ENCODE data around the gene PTPRG. TPM values are rescaled to one million over a fixed set of nuclear protein-coding genes. Genes with fewer than 3 reads are reported as not detected.
A peak's percentile ranks its signal among the peaks of the same experiment; 100 is the strongest.

PTPRG gene
- total and polyA plus RNA-seq, 2 experiments from 2014 or later: 11.5 to 39.6 TPM

GRCh38 chr3:61927332-61927731 lies 366.0 kb downstream of the PTPRG start:
- H3K9me3 ChIP-seq (ENCODE audit: low read depth): no peaks in the 10 kb centered on the region
- in situ Hi-C loops (cut with MboI): no loop called here
- H3K9me2 ChIP-seq (ENCODE audit: insufficient read depth): no peaks in the 10 kb centered on the region; the same call in 1 of the 2 replicates
- H3K27ac ChIP-seq: peak overlapping the region; percentile 93
- peaks cover 24% of the 10 kb centered on the region for H3K4me1 ChIP-seq (ENCODE audit: insufficient read depth)
- TF ChIP-seq EZH2 (IDR thresholded peaks at IDR 0.05; ENCODE audit: insufficient read depth, poor library complexity, severe bottlenecking) (no peak), EZH2phosphoT487 (IDR thresholded peaks at IDR 0.05; ENCODE audit: insufficient read depth, low read depth) (no peak)
- peak; percentile 89 for DNase-seq
- H2AFZ ChIP-seq: peak overlapping the region; percentile 28; the same call in 1 of the 2 replicates
- peaks cover 23% of the 10 kb centered on the region for H3K79me2 ChIP-seq (ENCODE audit: insufficient read depth)
- 4 to 15% methylated on average over 3 of the region's 3 CpGs for WGBS, 2 experiments (ENCODE audit: low coverage in 1 of 2, low lambda C conversion rate in 2 of 2, missing lambda C conversion rate in 2 of 2)
- peak overlapping the region; percentile 40 for H3K4me3 ChIP-seq
- no peaks in the 10 kb centered on the region for H3K36me3 ChIP-seq (ENCODE audit: low read depth)
- H3K4me2 ChIP-seq (ENCODE audit: unreplicated experiment): peak overlapping the region; percentile 61
- peak overlapping the region; percentile 76 for H3K9ac ChIP-seq
- no peaks in the 10 kb centered on the region for H3K27me3 ChIP-seq (replicated peaks; ENCODE audit: insufficient read depth)
- no peaks in the 10 kb centered on the region for H4K20me1 ChIP-seq (ENCODE audit: insufficient read depth)
- H3F3A ChIP-seq (ENCODE audit: insufficient read depth): peaks cover 28% of the 10 kb centered on the region

DNA sequence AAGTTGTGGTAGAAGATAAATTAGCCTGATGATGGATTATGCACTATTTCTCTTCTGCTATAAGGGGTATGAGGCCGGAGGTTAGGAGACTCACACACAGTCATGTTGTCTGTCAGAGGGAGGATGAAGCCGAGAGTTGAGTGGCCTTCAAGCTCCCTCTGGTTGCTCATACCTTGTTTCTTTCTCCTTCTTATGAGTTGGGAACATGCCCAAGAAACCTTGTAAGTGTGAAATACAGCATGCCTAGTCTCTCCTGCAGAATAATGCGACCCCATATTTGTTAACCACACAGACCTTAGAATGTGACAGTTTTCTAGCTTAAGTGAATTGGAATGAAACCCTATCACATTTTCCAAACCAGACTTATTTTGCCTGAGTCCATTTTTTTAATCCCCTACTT lies 366.7 kb downstream of the PTPRG start:
- H3F3A ChIP-seq (ENCODE audit: insufficient read depth): peaks cover 28% of the 10 kb centered on the region
- H3K9ac ChIP-seq: peak overlapping the region; percentile 76
- 19 to 25% methylated on average over 3 of the region's 3 CpGs for WGBS, 2 experiments (ENCODE audit: low coverage in 1 of 2, low lambda C conversion rate in 2 of 2, missing lambda C conversion rate in 2 of 2)
- H3K27me3 ChIP-seq (replicated peaks; ENCODE audit: insufficient read depth): no peaks in the 10 kb centered on the region
- no peaks in the 10 kb centered on the region for H3K9me3 ChIP-seq (ENCODE audit: low read depth)
- no peaks in the 10 kb centered on the region for H4K20me1 ChIP-seq (ENCODE audit: insufficient read depth)
- peaks cover 28% of the 10 kb centered on the region for H3K79me2 ChIP-seq (ENCODE audit: insufficient read depth)
- H3K27ac ChIP-seq: peak overlapping the region; percentile 93
- TF ChIP-seq EZH2 (IDR thresholded peaks at IDR 0.05; ENCODE audit: insufficient read depth, poor library complexity, severe bottlenecking) (no peak), EZH2phosphoT487 (IDR thresholded peaks at IDR 0.05; ENCODE audit: insufficient read depth, low read depth) (no peak)
- H3K36me3 ChIP-seq (ENCODE audit: low read depth): no peaks in the 10 kb centered on the region
- no peaks in the 10 kb centered on the region; the same call in 1 of the 2 replicates for H3K9me2 ChIP-seq (ENCODE audit: insufficient read depth)
- no peak overlapping the region for H2AFZ ChIP-seq
- H3K4me3 ChIP-seq: no peak overlapping the region
- in situ Hi-C loops (cut with MboI): no loop called here
- H3K4me1 ChIP-seq (ENCODE audit: insufficient read depth): peaks cover 24% of the 10 kb centered on the region
- peak; percentile 74 for DNase-seq
- peak overlapping the region; percentile 60 for H3K4me2 ChIP-seq (ENCODE audit: unreplicated experiment)

DNA sequence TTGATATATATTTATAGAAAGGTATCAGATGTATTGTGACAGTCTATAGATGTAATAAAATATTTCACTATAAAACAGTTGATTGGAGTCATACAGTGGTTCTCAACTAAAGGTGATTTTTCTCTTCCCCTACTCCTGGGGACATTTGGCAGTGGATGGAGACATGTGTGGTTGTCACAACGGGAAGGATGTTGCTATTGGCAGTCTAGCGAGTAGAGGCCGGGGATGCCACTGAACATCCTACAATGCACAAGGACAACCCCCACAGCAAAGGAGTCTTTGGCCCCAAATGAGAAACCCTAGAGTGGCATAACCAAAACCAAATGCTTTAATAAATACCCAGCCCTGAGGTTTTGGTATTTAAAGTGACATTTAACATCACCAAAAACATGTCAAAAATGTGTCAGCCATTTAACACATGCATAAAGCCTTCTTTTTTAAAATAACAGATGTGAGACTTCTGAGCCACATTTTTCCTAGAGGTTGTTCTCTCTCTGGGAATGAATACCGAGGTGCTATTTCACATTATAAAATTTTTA lies 367.5 kb downstream of the PTPRG start:
- peaks cover 28% of the 10 kb centered on the region for H3F3A ChIP-seq (ENCODE audit: insufficient read depth)
- H2AFZ ChIP-seq: no peak overlapping the region
- WGBS, 2 experiments (ENCODE audit: low coverage in 1 of 2, low lambda C conversion rate in 2 of 2, missing lambda C conversion rate in 2 of 2): 56 to 58% methylated on average over 4 of the region's 4 CpGs
- H3K9me2 ChIP-seq (ENCODE audit: insufficient read depth): no peaks in the 10 kb centered on the region; the same call in 1 of the 2 replicates
- no peak for DNase-seq
- no peak overlapping the region for H3K27ac ChIP-seq
- no peak for TF ChIP-seq EZH2 (IDR thresholded peaks at IDR 0.05; ENCODE audit: insufficient read depth, poor library complexity, severe bottlenecking)
- TF ChIP-seq EZH2phosphoT487 (IDR thresholded peaks at IDR 0.05; ENCODE audit: insufficient read depth, low read depth): no peak
- in situ Hi-C loops (cut with MboI): no loop called here
- H3K9ac ChIP-seq: no peak overlapping the region
- peaks cover 34% of the 10 kb centered on the region for H3K79me2 ChIP-seq (ENCODE audit: insufficient read depth)
- no peak overlapping the region for H3K4me2 ChIP-seq (ENCODE audit: unreplicated experiment)
- H3K27me3 ChIP-seq (replicated peaks; ENCODE audit: insufficient read depth): no peaks in the 10 kb centered on the region
- no peak overlapping the region for H3K4me3 ChIP-seq
- H3K4me1 ChIP-seq (ENCODE audit: insufficient read depth): peaks cover 24% of the 10 kb centered on the region
- H3K36me3 ChIP-seq (ENCODE audit: low read depth): no peaks in the 10 kb centered on the region
- no peaks in the 10 kb centered on the region for H3K9me3 ChIP-seq (ENCODE audit: low read depth)
- H4K20me1 ChIP-seq (ENCODE audit: insufficient read depth): no peaks in the 10 kb centered on the region

DNA sequence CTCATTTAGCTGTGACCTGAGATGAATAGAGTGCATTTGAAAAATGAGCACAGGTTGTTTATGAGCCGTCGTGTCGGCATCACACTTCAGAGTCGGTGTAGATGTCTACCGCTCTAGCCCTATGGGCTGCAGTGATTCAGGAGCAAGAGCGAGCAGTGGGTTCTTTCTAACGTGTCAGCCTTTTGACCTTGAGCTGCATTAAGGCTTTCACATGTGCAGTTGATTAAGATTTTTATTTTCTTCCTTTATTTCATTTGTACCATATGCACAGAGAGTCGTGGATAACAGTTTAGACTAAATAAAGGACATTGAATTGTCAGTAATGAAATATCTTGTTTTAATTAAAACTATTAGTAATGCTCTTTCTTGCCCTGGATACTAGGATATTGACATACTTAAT lies 368.2 kb downstream of the PTPRG start:
- TF ChIP-seq EZH2 (IDR thresholded peaks at IDR 0.05; ENCODE audit: insufficient read depth, poor library complexity, severe bottlenecking): no peak
- no peak for TF ChIP-seq EZH2phosphoT487 (IDR thresholded peaks at IDR 0.05; ENCODE audit: insufficient read depth, low read depth)
- Histone ChIP-seq H2AFZ (no peak overlapping the region), H3K36me3 (ENCODE audit: low read depth) (no peaks in the 10 kb centered on the region), H3K27ac (no peak overlapping the region), H3K9ac (no peak overlapping the region), H3K4me1 (ENCODE audit: insufficient read depth) (peaks cover 24% of the 10 kb centered on the region), H3K4me2 (ENCODE audit: unreplicated experiment) (no peak overlapping the region), H3K4me3 (no peak overlapping the region), H3F3A (ENCODE audit: insufficient read depth) (peaks cover 28% of the 10 kb centered on the region), H3K79me2 (ENCODE audit: insufficient read depth) (peaks cover 32% of the 10 kb centered on the region), H3K9me2 (ENCODE audit: insufficient read depth) (no peaks in the 10 kb centered on the region; the same call in 1 of the 2 replicates), H3K9me3 (ENCODE audit: low read depth) (no peaks in the 10 kb centered on the region), H3K27me3 (replicated peaks; ENCODE audit: insufficient read depth) (no peaks in the 10 kb centered on the region), H4K20me1 (ENCODE audit: insufficient read depth) (no peaks in the 10 kb centered on the region)
- 50 to 52% methylated on average over 8 of the region's 8 CpGs for WGBS, 2 experiments (ENCODE audit: low coverage in 1 of 2, low lambda C conversion rate in 2 of 2, missing lambda C conversion rate in 2 of 2)
- no peak for DNase-seq
- in situ Hi-C loops (cut with MboI): no loop called here

Data from GM23248 (cell line).